GM19023 (cell line): ENCODE results near the gene LAMB4.

Experiments
- ATAC-seq: cut with Tn5 transposase; IDR thresholded peaks from one replicate; pipeline ENCODE4 v1.9.1; 2021; ENCODE audit warnings: mild to moderate bottlenecking, moderate library complexity; ENCODE audit not compliant: unreplicated experiment

The LAMB4 gene

GRCh38 chr7:107973861-107974260 is 156.3 kb downstream of the LAMB4 start:
- ATAC-seq = no peak
